Fibroblast of lung (primary cell): ENCODE data around the gene CRKL.

Experiments
- CTCF ChIP-seq, 2 donors: IDR thresholded peaks in 1 of 2; conservative IDR thresholded peaks in 1 of 2; 1 replicate in 1 of 2; 2 replicates in 1 of 2; pipeline ENCODE4 v1.5.1; 2011 to 2012; ENCODE audit warnings: low read length in 2 of 2, control low read depth in 1 of 2, inconsistent platforms in 1 of 2, low read depth in 1 of 2, mild to moderate bottlenecking in 1 of 2
- EZH2 ChIP-seq: IDR thresholded peaks from 2 replicates; pipeline ENCODE4 v1.5.1; 2012; ENCODE audit warnings: low read length, control low read depth, mild to moderate bottlenecking; ENCODE audit errors: missing control alignments

GRCh38 chr22:20957683-20958431 lies 40.6 kb downstream of the CRKL start:
- TF ChIP-seq CTCF (conservative IDR thresholded peaks at IDR 0.05 in 1 of 2, IDR thresholded peaks at IDR 0.05 in 1 of 2; ENCODE audit: low read depth in 1 of 2, low read length in 2 of 2), result no peak
- TF ChIP-seq EZH2, result no peak
